Peyer's patch (tissue), 4 donors: ENCODE data around the gene GLP2R.
"Not testable (repeated sequence)": the region's sequence is repeated elsewhere in the genome, so short reads cannot be mapped to it uniquely, and the experiment has no call there.

Source experiments
- CTCF ChIP-seq, 6 experiments: fragments of 450-650 bp in 4 of 6; fragments of 200-600 bp in 2 of 6; sonication (generic) in 1 of 6; IDR thresholded peaks; one replicate each; pipeline ENCODE4 v1.5.1; 2017 to 2019; ENCODE audit warnings: antibody characterized with exemption in 6 of 6, mild to moderate bottlenecking in 3 of 6, moderate library complexity in 1 of 6
- POLR2A ChIP-seq, 2 donors: fragments of 450-650 bp; IDR thresholded peaks; one replicate each; pipeline ENCODE4 v1.5.1; 2017; ENCODE audit warnings: antibody characterized with exemption in 2 of 2, mild to moderate bottlenecking in 2 of 2, moderate library complexity in 2 of 2

GRCh38 chr17:9783465-9783864, 42.3 kb upstream of the GLP2R start:
- TF ChIP-seq CTCF, POLR2A (IDR thresholded peaks at IDR 0.05): not testable (repeated sequence)
